HUDEP-2 (cell line): Measurements from ENCODE around the gene PAX9.

Experiments
- DNase-seq, 76 experiments: peaks; one replicate each; lab custom pipeline; 2025; ENCODE audit not compliant: unreplicated experiment in 76 of 76; lab: John Stamatoyannopoulos, UW

PAX9 gene

DNA sequence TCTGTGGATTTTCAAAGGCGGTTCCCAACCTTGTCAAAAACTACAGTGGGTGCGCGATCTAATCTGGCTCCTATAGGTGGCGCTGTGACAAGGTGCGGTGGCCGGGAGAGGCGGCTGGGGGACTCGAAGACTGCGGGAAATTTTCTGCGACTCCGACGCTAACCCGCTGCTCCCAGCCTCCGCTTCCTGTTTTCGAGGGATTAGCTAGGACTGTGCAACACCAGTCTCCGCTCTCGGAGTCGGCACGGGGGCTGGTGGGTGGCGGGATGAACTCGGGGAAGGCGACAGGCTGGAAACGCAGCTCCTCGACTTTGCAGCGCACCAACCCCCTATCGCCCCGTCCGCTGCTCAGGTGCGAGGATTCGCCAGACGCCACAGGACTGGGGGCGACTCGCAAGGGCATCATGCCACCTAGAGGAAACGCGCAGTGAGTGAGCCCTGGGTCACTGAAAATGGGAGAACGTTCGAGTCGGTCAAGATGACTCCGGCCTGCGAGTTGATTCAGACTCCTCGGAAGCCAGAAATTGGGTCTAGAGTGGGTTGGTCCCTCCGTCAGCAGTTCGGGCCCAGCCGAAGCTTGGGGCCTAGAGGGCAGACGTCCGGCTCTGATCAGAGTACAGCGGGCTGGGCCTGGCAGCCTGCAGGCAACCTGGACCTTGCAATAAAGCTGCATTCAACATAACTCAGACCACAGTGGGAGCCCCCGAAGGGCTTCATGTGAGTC, 5.5 kb upstream of the PAX9 start:
- DNase-seq: peak in 40 of 76 experiments; percentile 11 to 65 (median 36)

- no peak for DNase-seq
Measured at GRCh38 chr14:36656687-36657398, 4.8 kb upstream of the PAX9 start.

GRCh38 chr14:36657399-36658122, 4.1 kb upstream of the PAX9 start:
- DNase-seq: peak in 6 of 76 experiments; percentile 9 to 38 (median 16)

GRCh38 chr14:36658123-36659009, 3.3 kb upstream of the PAX9 start:
- DNase-seq: no peak

- DNase-seq: no peak
Measured at GRCh38 chr14:36659010-36659821, 2.4 kb upstream of the PAX9 start.

- peak in 1 of 76 experiments; percentile 14 for DNase-seq
Measured at GRCh38 chr14:36659822-36660735, 1.6 kb upstream of the PAX9 start.

DNA sequence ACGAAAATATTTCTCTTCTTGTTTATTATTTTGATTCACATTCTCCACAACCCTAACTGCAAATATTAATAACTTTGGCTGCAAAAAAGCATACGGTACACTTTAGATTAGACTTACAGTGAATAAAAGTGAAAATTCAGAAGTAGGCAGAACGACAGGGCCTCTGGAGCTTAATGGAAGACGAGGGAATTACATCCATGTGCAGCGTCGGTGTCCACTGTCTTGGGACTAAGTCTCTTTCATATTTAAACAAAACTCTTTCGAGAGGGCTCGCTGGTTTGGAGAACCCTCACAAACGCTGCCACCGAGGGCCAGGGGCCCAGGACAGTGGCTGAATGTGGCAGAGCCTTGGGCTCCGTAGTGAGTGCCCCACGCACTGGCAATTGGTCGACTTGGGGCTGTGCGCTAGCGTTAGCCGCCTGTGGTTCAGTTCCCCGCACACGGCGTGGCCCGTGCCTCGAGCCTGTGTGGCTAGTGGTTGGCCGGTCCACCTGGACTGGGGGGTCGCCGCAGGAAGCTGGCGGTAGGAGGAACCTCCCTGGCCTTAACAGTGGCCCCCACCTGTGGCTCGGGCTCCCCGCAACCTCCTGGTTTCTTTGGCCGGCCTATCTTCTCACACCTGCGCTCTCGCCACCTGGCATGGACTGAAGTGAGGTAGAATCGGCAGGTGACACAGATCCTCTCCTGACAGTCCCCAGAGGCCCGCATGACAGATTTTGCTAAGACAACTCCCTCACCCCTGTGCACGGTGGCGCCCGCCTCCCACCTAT, 739 bp upstream of the PAX9 start:
- DNase-seq: no peak

DNA sequence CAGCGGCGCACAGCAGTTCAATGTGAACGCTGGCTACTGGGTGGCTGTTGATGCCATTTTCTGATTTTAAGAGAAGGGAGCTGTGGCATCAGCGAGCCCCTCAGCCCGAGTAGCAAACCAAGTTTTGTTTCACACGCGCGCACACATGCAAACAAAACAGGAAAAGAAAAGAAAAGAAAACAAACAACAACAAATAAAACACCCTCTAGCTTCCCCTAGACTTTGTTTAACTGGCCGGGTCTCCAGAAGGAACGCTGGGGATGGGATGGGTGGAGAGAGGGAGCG, 540 bp downstream of the PAX9 start:
- no peak for DNase-seq

- peak in 23 of 76 experiments; percentile 12 to 46 (median 27) for DNase-seq
Measured at GRCh38 chr14:36662543-36663403, 1.1 kb downstream of the PAX9 start.

- DNase-seq: no peak
Measured at GRCh38 chr14:36663404-36664321, 2.0 kb downstream of the PAX9 start.

GRCh38 chr14:36664322-36665193, 2.9 kb downstream of the PAX9 start:
- DNase-seq: no peak

GRCh38 chr14:36665887-36666415, 4.3 kb downstream of the PAX9 start:
- no peak for DNase-seq

GRCh38 chr14:36666416-36667206, 5.0 kb downstream of the PAX9 start:
- no peak for DNase-seq

GRCh38 chr14:36667679-36668078, 6.0 kb downstream of the PAX9 start:
- DNase-seq: no peak
